ENCODE results near the gene ZDHHC14. TPM values are rescaled to one million over a fixed set of nuclear protein-coding genes. Genes with fewer than 3 reads are reported as not detected.
"Not testable (repeated sequence)": the region's sequence is repeated elsewhere in the genome, so short reads cannot be mapped to it uniquely, and the experiment has no call there.

The ZDHHC14 gene
- total RNA-seq, 1 donor from 2014 or later: 5.5 TPM

DNA sequence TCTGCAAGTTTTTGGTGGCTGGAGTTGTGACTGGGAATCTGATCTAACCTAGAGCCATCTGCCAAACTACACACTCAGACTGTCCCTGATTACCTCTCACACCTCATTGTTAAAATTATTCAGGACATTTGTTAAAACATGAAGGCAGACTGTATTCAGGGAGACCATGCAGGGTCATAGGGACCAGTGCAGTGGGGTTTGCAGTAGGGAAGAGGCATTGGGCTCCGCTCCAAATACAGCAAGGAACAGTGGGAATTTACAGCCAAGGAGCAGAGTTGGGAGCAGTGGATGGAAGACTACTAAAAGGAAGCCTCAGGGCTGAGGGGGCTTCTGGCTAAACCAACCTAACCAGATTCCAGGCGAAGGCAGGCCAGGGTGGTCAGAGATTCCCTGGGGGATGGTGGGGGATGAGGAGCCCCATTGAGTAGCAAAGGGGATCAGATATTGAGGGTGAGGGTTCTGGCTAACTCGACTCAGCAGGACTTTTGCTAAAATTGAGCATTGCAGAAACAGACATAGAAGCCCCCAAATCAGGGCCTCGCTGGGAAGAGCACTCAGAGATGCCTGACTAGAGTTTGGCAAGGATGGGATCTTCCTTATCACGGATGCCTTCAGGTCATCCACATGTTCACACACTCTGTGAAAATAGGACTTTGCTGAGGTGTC lies 172.0 kb downstream of the ZDHHC14 start:
- no peak for DNase-seq

DNA sequence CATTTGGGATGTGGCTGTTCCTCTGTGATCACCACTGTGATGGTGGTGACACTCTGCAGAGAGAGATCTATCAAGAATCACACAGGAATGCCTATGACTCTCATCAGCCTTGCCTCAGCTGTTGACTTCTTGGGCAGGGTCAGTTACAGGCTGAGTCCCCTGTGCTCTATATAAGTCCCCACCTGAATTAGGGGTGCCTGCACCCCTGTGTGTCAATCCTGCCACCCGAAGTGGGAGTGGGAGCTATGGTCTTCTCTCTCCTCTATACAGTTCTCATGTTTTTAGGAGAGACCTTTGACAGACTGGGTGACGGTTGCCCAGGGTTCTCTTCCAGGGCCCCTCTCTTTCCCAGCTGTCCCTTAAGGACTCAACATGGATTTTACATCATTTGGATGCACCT lies 173.8 kb downstream of the ZDHHC14 start:
- no peak for DNase-seq

DNA sequence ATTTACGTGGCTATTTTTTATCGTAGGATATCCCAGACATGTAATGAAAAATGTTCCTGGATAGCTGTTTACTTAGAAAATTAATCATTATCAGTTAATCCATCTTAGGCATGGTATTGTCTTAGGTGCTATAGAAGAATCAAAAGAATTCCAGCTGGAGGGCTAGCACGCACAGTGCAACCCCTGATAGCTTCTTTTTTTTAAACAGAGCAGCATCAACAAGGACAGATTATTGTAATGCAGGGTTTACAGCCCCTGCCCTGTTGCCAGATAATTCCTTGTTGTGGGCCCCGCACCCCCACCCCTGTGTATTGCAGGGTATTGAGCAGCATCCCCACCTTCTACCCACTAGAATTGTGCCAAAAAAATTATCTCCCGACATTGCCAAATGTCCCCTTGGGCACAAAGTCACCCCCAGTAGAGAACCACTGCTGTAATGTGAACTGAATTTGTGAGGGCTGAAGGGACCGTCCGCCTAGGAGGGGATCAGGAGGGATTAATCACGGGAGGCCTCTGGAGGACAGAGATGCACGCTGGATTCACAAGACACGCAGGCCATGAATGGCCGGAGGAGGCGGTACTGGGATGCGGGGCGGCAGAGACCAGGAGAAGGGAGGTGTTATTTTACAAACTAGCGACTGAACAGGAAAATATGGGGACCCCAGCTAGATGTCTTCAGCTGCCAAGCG lies 174.6 kb downstream of the ZDHHC14 start:
- DNase-seq: no peak

DNA sequence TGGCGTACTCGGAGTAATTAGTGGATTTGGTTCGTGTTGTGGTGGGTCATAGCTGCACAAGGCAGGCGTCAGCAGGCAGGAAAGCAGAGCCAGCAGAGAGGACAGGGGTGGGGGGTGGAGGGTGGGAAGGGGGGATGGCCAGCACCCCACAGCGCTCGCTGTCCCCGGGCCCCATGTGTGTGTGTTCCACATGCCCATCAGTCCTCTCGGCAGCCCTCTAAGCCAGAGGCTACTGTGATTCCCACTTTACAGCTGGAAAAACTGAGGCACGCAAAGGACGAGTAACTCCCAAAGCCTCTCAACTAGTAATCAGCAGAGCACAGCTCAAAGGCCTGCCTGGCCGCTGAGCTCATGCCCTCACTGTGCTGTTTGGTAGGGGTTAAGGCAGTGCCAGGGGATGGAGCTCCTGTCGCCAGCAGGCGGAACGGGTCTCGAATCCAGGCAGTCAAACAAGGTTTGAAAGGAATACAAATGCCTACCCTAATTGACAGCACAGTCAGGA lies 175.2 kb downstream of the ZDHHC14 start:
- DNase-seq: no peak

DNA sequence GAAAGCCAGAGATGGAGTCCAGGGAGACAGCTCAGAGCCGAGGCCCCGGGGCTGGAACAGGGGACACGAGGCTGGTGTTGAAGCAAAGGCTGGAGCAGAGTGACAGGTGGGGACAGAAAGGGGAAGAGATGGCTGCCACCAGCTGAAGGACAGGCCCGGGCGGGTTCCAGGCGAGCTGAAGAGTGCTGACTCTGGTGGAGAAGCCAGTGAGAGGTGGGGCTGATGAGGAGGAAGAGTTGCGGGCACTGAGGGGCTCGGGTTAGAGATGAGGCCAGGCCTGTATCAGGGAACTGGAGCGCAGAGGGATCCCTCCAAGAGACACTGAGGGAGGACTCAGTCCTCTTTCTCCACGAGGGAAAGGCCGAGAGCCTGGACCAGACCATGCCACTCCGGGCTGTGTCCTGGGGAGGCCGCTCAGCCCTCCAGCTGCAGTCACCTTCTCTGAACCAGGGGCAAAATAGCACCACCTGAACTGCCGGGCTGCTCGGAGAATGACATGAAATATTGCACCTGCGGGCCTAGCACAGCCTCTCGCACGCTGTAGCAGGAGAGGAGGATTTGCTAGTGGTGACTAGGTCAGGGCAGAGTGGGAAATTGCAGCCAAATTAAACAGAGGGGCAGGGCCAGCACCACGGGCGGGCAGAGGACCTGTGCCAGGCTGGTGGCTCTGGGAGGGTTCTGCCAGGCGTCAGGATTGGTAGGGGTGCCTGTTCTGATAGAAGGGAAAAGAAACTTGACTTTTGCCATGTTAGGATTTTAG lies 175.9 kb downstream of the ZDHHC14 start:
- DNase-seq: no peak

DNA sequence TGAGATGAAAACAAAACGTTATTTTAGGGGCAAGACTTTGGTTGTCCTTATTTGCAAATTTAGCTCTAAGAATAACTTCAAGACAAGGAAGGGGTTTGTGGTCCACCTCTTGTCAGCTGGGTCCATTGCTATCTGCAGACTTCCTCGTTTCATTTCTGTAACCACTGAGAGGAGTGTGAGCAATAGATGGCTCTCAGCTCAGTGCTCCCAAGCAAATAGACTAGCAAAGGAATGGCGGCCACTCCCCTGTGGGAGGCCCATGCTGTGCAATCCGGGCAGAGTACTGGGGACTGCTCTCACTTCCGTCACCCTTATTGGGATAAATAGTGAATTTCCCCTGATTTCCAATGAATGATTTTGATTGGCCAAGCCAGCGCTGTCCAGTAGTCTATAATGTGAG lies 176.6 kb downstream of the ZDHHC14 start:
- no peak for DNase-seq

DNA sequence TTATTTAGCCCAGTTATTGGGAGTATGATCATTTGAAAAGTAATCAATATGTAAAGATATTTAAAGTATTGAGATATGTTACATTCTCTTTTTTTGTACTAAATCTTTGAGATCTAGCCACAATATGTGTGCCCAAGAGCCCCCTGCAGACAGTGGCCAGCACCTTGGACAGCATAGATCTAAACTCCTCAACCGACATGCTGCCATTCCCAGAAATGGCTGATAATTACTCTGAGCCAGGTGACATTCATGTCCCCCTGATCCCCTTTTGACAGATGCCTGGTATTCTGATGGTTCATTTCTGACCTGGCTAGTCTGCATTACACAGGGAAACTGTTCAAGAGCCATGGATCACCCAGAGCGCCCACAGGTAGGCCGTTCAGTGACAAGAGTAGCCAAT lies 177.1 kb downstream of the ZDHHC14 start:
- DNase-seq: no peak

DNA sequence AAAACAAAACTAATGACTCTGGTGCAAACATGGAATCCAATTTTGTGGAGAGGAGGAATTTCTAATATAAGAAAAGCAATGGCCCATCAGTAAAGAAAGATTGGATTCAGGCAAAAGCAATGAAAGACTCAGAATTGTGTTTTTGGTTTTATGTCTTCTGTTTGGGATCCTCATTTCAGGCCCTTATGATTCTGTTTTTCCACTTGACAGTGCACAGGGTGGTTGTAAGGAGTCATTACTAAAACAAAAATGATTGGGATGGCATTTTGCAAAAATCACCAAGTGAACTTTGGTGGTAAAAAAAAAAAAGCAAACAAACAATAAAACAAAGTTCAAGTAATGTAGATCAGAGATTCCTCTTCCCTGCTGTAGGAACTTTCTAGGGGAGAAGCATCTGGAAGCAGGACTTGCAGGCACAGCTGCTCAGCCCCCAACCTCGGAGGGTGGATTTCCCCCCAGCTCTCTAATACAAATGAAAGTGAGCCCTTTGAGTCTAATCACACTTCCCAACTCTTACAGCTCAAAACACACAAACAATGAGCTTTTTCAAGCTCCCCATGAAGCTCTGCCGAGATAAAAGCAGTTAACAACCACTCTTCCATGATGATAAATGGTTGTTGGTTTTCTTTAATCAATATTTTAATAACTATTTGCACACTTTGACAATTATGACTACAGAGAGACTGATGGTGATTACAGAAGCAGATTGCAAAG lies 177.7 kb downstream of the ZDHHC14 start:
- no peak for DNase-seq

DNA sequence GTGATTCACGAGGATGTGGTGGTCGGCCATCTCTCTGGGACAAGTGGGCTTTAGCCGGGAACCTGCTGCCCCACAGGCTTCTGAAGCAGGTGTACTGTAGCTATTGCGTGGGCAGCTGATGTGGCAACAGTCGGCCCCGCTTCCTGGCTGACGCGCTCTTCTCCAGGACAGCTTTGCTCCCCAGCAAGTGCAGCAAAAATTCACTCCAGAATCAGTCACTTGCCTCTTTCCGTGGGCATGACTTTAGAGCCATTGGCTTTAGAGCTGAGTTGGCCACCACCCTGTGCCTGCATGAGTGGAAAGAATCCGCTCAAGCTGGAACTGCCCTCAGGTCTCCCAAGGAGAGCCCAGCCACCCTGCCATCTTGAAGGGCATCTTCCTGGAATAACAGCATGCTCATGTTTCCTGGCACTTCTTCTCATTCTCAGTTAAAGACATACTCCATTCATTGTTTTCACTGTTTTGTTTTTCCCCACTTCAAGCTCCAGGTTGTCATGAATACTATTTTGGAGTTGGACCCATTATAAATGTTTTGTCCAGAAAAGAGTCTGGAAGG lies 178.3 kb downstream of the ZDHHC14 start:
- DNase-seq: no peak

DNA sequence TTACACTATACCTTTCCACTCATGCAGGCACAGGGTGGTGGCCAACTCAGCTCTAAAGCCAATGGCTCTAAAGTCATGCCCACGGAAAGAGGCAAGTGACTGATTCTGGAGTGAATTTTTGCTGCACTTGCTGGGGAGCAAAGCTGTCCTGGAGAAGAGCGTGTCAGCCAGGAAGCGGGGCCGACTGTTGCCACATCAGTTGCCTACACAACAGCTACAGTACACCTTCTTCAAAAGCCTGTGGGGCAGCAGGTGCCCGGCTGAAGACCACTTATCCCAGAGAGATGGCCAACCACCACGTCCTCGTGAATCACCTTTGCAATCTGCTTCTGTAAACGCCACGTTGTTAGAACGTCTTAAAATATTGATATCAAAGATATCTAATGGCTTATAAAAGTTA lies 179.1 kb downstream of the ZDHHC14 start:
- not testable (repeated sequence) for DNase-seq

DNA sequence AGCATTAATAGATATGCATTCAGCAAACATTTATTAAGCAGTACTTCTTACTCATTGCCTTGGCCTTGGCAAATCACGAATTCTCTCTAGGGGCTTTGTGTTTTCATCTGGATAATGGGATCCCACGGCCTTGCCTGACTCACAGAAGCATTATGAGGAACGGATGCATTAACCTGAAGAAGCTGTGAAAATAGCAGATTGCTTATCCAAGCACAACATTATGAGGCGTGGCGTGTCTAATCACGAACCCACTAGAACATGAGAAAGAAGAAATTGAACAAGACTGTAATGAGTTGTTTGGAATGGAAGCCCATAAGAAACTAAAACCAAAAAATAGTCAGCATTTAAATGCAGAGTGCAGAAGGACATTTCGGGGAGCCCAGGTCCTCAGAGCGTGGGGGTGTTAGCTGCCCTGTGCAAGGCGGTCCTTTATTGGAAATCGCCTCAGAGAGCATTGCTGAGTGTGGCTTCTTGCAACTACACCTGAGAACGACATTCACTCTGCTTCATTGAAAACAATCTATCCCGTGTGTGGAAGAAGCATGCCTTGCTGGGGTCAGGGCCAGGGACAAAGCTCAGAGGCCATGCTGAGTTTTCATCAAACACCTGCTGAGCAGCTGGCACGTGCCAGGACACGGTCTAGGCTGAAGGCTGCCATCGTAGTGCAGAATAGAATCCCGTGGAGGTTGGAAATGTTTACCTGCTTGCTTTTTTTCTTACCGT lies 179.9 kb downstream of the ZDHHC14 start:
- no peak for DNase-seq

DNA sequence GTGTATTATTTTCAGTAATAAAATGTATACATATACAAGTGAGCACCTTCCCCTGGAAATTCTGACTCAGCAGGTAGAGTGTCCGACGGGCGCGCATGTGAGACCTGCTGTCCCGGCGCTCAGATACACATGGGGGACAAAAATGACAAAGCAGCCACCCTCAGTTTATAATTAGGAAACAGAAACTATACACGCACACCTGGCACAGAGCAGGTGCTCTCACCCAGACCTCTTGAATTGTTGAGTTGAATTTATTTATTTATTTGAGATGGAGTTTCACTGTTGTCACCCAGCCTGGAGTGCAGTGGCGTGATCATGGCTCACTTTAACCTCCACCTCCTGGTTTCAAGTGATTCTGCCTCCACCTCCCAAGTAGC lies 180.4 kb downstream of the ZDHHC14 start:
- no peak for DNase-seq

DNA sequence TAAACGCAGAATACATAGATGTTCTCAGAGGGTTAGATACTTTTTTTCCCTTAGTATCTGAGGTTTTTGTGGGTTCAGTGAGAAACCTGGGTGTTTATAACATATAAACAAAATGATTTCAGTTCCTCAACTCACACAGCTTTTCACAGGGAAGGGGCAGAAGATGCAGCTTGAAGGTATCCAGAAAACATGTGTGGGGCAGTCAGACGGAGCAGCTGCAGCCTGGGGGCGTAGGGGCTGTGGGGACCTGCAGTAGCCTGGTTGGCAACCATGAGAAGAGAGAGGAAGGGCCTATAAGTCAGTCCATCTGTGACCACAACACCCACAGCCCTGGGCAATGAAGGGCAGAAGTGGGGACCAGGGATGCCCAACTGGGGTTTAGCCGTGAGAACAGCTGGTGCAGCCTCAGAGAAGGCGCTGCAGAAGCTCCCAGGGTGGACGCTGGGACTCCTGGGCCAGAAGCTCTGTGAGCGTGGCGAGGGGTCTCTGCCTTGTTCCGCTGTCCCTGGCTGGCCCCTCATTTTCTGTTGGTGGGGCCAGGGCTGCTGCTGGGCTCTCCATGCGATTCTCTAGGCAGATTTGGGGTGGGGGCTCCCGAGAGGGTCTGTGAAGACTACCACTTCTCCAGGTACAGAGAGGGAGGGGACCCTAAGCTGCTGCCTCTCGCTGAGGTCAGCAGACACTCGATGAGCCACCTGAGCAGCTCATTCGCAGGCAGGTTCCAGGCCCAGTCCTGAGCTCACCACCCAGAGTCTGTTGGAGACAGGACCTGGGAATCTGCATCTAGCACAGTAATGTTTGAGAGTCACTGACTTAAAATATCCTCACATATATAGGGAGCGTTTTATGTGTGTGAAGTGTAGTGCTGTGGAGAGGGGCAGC lies 181.2 kb downstream of the ZDHHC14 start:
- DNase-seq: no peak

DNA sequence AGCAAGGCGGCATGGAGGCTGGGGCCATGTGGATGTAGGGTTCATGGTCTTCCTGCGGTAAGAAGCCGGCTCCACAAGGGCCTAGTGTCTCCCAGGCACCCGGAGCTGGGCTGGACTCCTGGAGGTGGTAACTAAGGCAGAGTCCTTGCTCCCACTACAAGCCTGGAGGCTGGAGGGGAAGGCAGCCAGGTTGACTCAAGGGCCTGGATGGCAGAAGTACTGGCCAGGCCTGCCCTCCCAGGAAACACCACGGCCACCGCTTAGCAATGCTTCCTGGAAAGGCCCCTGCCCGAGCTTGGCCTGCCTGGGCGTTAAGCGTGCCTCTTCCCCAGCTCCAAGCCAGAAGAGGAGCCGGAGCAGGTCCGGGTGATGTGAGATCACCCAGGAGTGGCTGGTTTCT lies 182.0 kb downstream of the ZDHHC14 start:
- DNase-seq: no peak

DNA sequence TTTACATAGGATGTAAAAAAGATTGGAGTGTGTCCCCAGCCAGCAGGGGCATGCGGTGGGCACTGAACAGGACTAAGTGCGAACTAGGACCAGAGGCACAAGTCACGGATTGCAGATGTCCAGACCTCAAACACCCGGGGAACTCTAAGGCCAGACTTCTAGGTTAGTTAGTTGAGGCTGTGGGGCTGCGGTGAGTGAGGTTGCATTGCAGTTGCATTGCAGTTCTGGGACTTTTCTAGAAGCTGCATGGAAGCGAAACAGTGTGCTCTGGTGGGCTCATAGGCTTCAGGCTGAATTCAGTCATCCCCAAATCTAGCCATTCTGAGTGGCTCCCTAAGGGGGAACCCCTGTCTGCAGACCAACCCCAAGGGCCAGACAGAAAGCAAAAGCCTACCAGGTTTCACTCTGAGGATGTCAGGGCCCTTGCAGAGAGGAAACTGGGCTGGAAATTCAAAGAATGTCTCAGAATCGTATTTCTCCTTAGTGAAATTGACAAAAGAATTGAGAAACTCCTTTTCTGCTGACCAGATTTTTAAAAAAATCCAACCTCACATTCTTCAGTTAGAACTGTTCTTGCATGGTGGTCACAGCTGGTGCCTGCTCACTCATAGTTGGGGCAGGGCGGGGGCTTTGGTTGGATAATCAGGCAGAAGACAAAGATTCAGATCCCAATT lies 182.8 kb downstream of the ZDHHC14 start:
- no peak for DNase-seq

DNA sequence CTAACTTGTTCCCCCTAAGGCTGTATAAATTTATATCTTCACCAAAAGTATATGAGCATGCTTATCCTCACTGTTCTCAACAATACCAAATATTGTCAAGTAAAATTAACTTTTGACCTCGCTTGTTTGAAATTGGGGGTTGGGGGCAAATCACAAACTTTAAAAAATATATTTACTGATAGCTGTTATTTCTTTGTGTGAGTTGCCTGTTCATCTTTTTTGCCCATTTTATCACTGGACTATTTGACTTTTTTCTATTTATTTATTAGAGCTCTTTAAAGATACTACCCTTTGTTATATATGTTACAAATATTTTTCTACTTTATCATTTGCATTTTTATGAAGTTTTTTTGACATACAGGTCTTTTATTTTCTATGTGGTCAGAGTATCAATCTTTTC lies 187.7 kb downstream of the ZDHHC14 start:
- no peak for DNase-seq

DNA sequence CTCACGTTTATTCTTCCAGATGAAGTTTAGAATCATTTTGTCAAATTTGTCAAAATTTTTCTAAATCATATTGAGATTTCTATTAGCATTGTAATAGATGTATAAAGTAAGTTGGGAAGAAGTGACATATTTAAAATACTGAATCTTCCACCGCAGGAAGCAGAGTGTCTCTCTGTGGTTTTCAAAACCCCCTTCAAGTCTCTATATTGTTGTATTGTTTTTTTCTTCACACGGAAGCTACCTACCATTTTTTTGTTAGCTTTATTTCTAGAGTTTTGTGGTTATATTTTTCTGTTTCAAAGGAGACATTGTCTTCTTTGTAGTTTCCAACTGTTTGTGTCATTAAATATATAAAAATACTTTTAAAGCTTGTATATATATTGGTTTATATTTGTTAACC lies 188.6 kb downstream of the ZDHHC14 start:
- no peak for DNase-seq

DNA sequence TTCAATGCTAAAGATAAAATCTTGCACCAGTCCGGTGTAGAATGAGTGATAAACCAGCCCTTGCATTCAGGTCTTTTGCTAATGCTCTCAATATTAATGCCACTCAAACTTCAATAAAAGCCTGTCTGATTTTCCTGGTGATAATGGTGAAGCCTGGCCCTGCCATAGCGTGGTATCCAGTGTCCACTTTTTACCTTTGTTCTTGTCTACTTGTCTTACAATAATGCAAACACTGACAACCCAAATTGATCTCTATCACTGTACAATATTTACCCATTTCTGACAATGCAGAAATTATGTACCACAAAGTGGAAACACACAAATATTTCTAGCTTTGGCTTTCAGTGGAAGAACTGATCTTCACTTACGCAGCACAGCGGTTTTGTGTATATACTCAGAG lies 189.1 kb downstream of the ZDHHC14 start:
- DNase-seq: no peak

DNA sequence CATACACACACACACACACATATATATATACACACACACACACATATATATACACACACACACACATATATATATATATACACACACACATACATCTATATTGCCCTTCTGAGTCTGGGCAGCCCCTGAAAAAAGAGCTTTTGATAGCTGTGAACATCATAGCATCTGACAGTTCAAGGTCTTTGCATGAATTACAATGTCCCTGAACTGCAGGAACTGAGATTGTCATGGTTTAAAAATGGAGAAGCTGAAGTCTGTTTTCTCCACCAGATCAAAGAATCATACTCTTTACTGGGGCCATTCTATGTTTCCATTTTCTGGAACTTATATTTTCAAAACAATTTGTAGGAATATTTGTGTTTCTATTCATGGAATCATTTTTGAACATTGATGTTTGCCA lies 189.8 kb downstream of the ZDHHC14 start:
- no peak for DNase-seq

DNA sequence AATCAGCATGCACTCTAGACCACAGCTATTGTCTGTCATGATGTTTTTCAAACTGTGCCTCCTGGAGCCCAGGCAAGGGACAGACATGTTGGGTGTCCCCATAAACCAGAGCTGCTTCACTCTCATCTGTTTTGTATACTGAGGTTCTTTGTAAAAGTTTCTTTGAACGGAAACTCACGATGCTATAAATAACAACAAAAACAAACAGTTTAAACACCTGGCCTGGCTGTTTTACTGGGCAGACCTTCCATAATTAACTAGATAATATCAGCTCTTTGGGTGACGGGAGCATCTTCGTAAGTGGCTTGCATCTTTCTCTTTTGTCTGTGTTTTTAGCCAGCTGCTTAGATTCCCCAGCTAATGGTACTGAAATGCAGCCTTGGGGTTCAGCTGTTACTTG lies 190.3 kb downstream of the ZDHHC14 start:
- no peak for DNase-seq
